ENCODE data around the gene KBTBD3.
"Not testable (repeated sequence)": the region's sequence is repeated elsewhere in the genome, so short reads cannot be mapped to it uniquely, and the experiment has no call there.

Gene KBTBD3

DNA sequence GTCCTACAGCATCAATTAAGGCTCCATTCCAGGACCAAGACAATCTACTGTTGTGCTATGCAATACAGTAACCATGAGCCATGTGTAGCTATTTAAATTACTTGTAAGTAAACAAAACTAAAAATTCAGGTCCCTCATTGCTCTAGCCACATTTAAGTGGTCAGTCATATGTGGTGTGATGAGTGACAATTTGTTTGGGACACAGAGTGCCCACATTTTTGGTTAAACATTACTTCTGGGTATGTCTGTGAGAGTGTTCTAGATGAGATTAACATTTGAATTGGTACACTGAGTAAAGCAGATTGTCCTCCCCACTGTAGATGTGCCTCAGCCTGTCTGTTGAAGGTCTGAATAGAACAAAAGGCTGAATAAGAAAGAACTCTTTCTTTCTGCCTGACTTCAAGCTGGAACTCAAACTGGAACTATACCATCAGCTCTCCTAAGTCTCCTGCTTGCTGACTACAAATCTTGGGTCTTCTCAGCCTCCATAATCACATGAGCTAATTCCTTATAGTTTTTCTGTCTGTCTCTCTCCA lies 15.8 kb downstream of the KBTBD3 start:
- TF ChIP-seq, protein P1, sequence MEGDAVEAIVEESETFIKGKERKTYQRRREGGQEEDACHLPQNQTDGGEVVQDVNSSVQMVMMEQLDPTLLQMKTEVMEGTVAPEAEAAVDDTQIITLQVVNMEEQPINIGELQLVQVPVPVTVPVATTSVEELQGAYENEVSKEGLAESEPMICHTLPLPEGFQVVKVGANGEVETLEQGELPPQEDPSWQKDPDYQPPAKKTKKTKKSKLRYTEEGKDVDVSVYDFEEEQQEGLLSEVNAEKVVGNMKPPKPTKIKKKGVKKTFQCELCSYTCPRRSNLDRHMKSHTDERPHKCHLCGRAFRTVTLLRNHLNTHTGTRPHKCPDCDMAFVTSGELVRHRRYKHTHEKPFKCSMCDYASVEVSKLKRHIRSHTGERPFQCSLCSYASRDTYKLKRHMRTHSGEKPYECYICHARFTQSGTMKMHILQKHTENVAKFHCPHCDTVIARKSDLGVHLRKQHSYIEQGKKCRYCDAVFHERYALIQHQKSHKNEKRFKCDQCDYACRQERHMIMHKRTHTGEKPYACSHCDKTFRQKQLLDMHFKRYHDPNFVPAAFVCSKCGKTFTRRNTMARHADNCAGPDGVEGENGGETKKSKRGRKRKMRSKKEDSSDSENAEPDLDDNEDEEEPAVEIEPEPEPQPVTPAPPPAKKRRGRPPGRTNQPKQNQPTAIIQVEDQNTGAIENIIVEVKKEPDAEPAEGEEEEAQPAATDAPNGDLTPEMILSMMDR (IDR thresholded peaks at IDR 0.05; ENCODE audit: control insufficient read depth, extremely low read depth, insufficient read depth) = no peak
- H3K4me3 ChIP-seq (ENCODE audit: low read depth, low read length) = no peak overlapping the region
- DNase-seq (ENCODE audit: low read depth) = no peak

DNA sequence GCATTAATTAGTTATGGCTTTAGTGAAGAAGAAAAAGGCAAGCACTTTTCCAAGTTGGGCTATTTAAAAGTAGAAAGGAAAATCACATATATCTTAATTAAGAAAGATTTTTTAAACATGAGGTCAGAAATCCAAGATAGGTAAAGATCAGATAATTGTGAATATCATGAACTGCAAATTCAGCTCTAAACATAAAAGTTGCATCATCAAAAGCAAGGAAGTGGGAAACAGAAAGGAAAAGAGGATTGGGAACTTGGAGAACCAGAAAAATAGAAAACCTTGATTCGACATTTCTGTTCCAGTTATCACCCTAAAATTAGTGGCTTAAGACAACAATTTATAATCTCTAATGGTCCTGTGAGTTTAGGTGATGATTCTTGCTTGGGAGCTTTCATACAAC lies 17.5 kb downstream of the KBTBD3 start:
- H3K4me3 ChIP-seq (ENCODE audit: low read depth, low read length) = no peak overlapping the region
- no peak for DNase-seq (ENCODE audit: low read depth)
- TF ChIP-seq, protein P1 (IDR thresholded peaks at IDR 0.05; ENCODE audit: control insufficient read depth, extremely low read depth, insufficient read depth) = no peak

DNA sequence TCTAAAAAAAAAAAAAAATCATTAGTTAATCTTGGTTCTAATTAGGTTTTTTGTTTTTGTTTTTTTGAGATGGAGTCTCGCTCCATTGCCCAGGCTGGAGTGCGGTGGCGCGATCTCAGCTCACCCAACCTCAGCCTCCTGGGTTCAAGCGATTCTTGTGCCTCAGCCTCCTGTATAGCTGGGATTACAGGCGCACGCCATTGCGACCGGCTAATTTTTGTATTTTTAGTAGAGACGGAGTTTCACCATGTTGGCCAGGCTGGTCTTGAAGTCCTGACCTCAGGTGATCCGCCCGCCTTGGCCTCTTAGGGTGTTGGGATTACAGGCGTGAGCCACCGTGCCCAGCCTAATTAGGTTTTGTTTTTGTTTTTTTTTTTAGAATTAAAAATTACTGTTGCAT lies 18.8 kb downstream of the KBTBD3 start:
- not testable (repeated sequence) for DNase-seq (ENCODE audit: low read depth)

DNA sequence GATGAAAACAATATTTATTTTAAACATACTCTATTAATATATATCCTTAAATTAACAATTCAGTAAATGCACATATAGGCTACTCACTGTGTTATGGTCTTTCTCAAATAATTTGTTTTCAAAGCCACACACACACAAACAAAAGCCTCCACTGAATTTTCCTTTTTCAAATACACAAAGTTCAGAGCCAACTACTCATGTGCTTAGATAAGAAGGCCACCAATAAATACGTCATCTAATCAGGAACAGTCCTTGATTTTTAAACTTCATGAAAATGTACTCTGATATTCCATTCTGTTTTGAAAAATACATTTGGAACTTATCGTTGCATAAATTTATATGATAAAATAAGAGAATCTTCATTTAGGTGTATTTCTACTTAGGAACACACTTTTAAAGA lies 26.0 kb downstream of the KBTBD3 start:
- no peak overlapping the region for H3K4me3 ChIP-seq (ENCODE audit: low read depth, low read length)
- no peak for DNase-seq (ENCODE audit: low read depth)
- TF ChIP-seq, protein P1 (IDR thresholded peaks at IDR 0.05; ENCODE audit: control insufficient read depth, extremely low read depth, insufficient read depth) = no peak

More for the DNA sequence above, 18.8 kb downstream of the KBTBD3 start:
- H3K4me3 ChIP-seq (ENCODE audit: low read depth, low read length) = not testable (repeated sequence)

DNA sequence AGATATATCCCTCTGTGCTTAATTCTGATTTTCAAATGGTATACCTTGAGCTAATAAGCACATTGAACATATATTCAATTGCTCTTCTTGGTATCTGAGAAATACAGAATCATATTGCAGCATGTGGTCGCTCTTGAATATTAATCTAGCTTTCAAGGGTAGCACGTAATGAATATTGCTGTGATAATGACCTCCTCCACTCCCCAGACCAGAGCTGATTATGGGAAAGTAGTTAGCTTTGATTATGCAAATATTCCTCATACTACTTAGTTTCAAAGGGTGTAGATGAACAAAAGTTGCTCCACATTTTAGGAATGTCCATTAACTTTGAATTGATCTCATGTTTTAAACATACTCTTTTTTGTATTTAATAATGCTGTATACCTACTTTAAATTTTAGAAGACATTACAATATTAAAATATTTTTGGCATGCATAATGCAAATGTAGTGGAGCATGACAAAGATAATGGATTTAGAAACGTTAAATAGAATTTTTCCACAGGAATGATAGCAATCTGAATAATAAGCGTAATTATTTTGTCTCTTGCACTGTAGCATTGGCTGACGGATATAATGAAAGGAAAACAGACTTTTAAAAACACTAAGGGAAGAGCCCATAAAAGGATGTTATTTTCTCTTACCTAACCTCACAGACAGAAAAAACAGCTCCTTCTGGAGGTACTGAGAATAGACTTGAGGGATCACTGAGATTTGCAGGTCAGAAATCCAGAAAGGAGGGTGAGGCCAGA lies 27.2 kb downstream of the KBTBD3 start:
- H3K4me3 ChIP-seq (ENCODE audit: low read depth, low read length) = no peak overlapping the region
- TF ChIP-seq, protein P1 (IDR thresholded peaks at IDR 0.05; ENCODE audit: control insufficient read depth, extremely low read depth, insufficient read depth) = no peak
- DNase-seq (ENCODE audit: low read depth) = no peak

DNA sequence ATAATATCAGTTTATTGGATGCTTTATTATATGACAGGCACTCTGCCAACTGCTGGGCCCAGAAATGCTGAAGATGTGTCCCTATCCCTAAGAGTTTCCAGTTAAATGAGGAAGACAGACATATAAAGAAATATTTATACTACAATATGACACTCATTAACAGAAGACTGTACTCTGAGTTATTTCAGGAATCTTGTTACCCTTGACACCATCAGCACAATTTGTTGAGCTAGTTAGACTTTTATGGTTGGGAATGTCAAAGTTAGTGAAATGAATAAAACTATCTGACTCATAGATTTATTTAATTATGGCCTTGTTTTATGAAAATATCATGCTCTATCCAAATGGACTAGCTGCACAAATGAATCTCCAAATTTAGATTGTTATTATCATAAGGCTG lies 29.5 kb downstream of the KBTBD3 start:
- no peak overlapping the region for H3K4me3 ChIP-seq (ENCODE audit: low read depth, low read length)
- DNase-seq (ENCODE audit: low read depth) = no peak
- TF ChIP-seq, protein P1 (IDR thresholded peaks at IDR 0.05; ENCODE audit: control insufficient read depth, extremely low read depth, insufficient read depth) = no peak

DNA sequence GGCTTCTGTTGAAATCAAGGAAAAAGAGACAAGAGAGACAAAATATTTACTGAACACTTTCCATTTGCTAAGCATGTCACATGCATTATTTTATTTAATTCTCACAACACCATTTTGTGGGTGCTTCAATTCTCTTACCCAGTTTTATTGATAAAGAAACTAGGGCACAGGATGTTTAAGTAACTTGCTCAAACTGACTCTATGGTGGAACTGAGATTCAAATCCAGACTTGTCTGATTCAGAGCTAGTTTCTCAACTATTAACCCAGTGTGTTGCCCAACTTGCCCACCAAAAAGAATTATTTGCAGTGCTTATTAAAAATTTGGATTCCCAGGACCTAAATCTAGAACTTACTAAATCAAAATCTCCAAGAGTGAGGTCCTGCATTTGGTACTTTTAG lies 33.6 kb downstream of the KBTBD3 start:
- TF ChIP-seq, protein P1 (IDR thresholded peaks at IDR 0.05; ENCODE audit: control insufficient read depth, extremely low read depth, insufficient read depth) = no peak
- H3K4me3 ChIP-seq (ENCODE audit: low read depth, low read length) = no peak overlapping the region
- DNase-seq (ENCODE audit: low read depth) = no peak
